Astrocyte (in vitro differentiated cells and primary cell): Measurements from ENCODE around the gene PRM2. TPM values are rescaled to one million over a fixed set of nuclear protein-coding genes. Genes with fewer than 3 reads are reported as not detected.

ENCODE experiments used
- DNase-seq: peaks from one replicate; pipeline ENCODE4 v3.0.0-alpha.2; 2010; ENCODE audit warnings: low read depth
- FAIRE-seq: peaks from 2 replicates; lab custom pipeline; 2011; peaks lifted over from hg19 to GRCh38; lab: Jason Lieb, UNC
- H2AFZ ChIP-seq: 2 replicates; pipeline ENCODE4 v1.6.0; 2012; ENCODE audit warnings: low read depth, low read length, inconsistent platforms
- H3K27ac ChIP-seq: 2 replicates; pipeline ENCODE4 v1.5.1; 2011; ENCODE audit warnings: low read depth, low read length, inconsistent platforms
- H3K27me3 ChIP-seq: 2 replicates; pipeline ENCODE4 v1.6.0; 2011; ENCODE audit warnings: low read length, inconsistent platforms; ENCODE audit not compliant: insufficient read depth
- H3K36me3 ChIP-seq: 2 replicates; pipeline ENCODE4 v1.5.1; 2011; ENCODE audit warnings: low read length, inconsistent platforms; ENCODE audit not compliant: insufficient read depth
- H3K4me1 ChIP-seq: 2 replicates; pipeline ENCODE4 v1.5.1; 2011; ENCODE audit warnings: low read length, inconsistent platforms; ENCODE audit not compliant: insufficient read depth
- H3K4me2 ChIP-seq: 2 replicates; pipeline ENCODE4 v1.6.0; 2012; ENCODE audit warnings: low read length, inconsistent platforms
- H3K4me3 ChIP-seq: 2 replicates; pipeline ENCODE4 v1.5.1; 2011; ENCODE audit warnings: low read depth, mild to moderate bottlenecking, low read length, inconsistent platforms; ENCODE audit not compliant: insufficient read depth
- H3K79me2 ChIP-seq: 2 replicates; pipeline ENCODE4 v1.6.0; 2012; ENCODE audit warnings: mild to moderate bottlenecking, low read length, inconsistent platforms; ENCODE audit not compliant: insufficient read depth
- H3K9ac ChIP-seq: 2 replicates; pipeline ENCODE4 v1.6.0; 2012; ENCODE audit warnings: mild to moderate bottlenecking, low read length, inconsistent platforms
- H3K9me3 ChIP-seq: 2 replicates; pipeline ENCODE4 v1.5.1; 2012; ENCODE audit warnings: low read depth, mild to moderate bottlenecking, low read length, inconsistent platforms; ENCODE audit not compliant: insufficient read depth
- H4K20me1 ChIP-seq: 2 replicates; pipeline ENCODE4 v1.6.0; 2012; ENCODE audit warnings: low read length, inconsistent platforms; ENCODE audit not compliant: insufficient read depth
- H3K27ac Mint-ChIP-seq: one replicate; pipeline ENCODE4 v1.8.0; 2021; ENCODE audit warnings: mild to moderate bottlenecking, mixed read lengths; ENCODE audit not compliant: unreplicated experiment
- H3K27me3 Mint-ChIP-seq: one replicate; pipeline ENCODE4 v1.8.0; 2021; ENCODE audit warnings: low read depth, mixed read lengths; ENCODE audit not compliant: unreplicated experiment
- H3K36me3 Mint-ChIP-seq: one replicate; pipeline ENCODE4 v1.8.0; 2021; ENCODE audit warnings: low read depth, mixed read lengths; ENCODE audit not compliant: unreplicated experiment
- H3K4me1 Mint-ChIP-seq: one replicate; pipeline ENCODE4 v1.8.0; 2021; ENCODE audit warnings: low read depth, mixed read lengths; ENCODE audit not compliant: unreplicated experiment
- H3K4me3 Mint-ChIP-seq: one replicate; pipeline ENCODE4 v1.8.0; 2021; ENCODE audit warnings: mild to moderate bottlenecking, moderate library complexity, mixed read lengths; ENCODE audit not compliant: unreplicated experiment
- H3K9me3 Mint-ChIP-seq: one replicate; pipeline ENCODE4 v1.8.0; 2021; ENCODE audit warnings: mild to moderate bottlenecking, mixed read lengths; ENCODE audit not compliant: unreplicated experiment
- CTCF ChIP-seq: IDR thresholded peaks from 2 replicates; pipeline ENCODE4 v1.5.1; 2011; ENCODE audit warnings: low read depth, mild to moderate bottlenecking, inconsistent platforms, low read length, moderate library complexity; ENCODE audit not compliant: insufficient read depth
- EZH2 ChIP-seq: IDR thresholded peaks from 2 replicates; pipeline ENCODE4 v1.6.1; 2012; ENCODE audit warnings: mild to moderate bottlenecking, low read length, inconsistent platforms; ENCODE audit not compliant: insufficient read depth
- total RNA-seq: library from RNA; stranded (reverse); gene quantifications from 2 replicates; pipeline ENCODE4 v1.2.1, GENCODE V29; 2021

The PRM2 gene
- total RNA-seq, 1 donor from 2014 or later, result not detected

- no peaks in the 10 kb centered on the region for H3K27me3 ChIP-seq
These were observed 15.9 kb upstream of the PRM2 start for GRCh38 chr16:11292076-11292748.

DNA sequence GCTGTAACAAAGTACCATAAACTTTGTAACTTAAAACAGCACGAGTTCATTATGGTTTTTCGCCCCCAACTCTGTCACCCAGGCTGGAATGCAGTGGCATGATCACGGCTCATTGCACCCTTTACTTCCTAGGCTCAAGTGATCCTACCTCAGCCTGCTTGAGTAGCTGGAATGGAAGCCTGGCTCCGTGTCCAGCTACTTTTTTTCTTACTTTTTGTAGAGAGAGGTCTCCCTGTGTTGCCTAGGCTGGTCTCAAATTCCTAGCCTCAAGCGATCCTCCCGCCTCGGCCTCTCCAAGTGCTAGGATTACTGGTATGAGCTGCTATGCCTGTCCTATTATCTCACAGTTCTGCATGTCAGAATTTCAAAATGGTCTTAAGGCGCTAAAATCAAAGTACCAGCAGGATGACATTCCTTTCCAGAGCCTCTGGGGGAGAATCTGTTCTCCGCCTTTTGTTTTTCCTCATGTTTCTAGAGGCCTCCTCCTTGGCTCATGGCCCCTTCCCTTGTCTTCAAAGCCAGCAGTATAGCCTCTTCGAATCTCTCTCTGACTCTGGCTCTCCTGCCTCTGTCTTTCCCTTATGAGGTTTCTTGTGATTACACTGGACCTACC is 14.9 kb upstream of the PRM2 start:
- Mint-ChIP-seq H3K36me3 (no peaks in the 10 kb centered on the region), H3K27ac (no peak overlapping the region), H3K4me1 (no peaks in the 10 kb centered on the region), H3K4me3 (no peak overlapping the region), H3K27me3 (peaks cover 27% of the 10 kb centered on the region), H3K9me3 (no peaks in the 10 kb centered on the region)
- Histone ChIP-seq H3K9ac (no peak overlapping the region), H3K9me3 (no peaks in the 10 kb centered on the region), H3K27ac (no peak overlapping the region), H2AFZ (no peak overlapping the region), H4K20me1 (no peaks in the 10 kb centered on the region), H3K79me2 (no peaks in the 10 kb centered on the region), H3K4me2 (no peak overlapping the region), H3K4me3 (no peak overlapping the region), H3K4me1 (no peaks in the 10 kb centered on the region), H3K36me3 (no peaks in the 10 kb centered on the region), H3K27me3 (no peaks in the 10 kb centered on the region)
- TF ChIP-seq EZH2 (no peak), CTCF (no peak)
- DNase-seq (no peak), FAIRE-seq (no peak)

More at GRCh38 chr16:11292076-11292748, 15.9 kb upstream of the PRM2 start:
- Histone ChIP-seq H3K4me2 (no peak overlapping the region), H3K9me3 (no peaks in the 10 kb centered on the region), H3K4me1 (peaks cover 8% of the 10 kb centered on the region), H3K9ac (no peak overlapping the region), H2AFZ (no peak overlapping the region), H4K20me1 (no peaks in the 10 kb centered on the region), H3K79me2 (no peaks in the 10 kb centered on the region), H3K4me3 (no peak overlapping the region), H3K36me3 (no peaks in the 10 kb centered on the region), H3K27ac (no peak overlapping the region)
- TF ChIP-seq CTCF (no peak), EZH2 (no peak)
- DNase-seq (no peak), FAIRE-seq (no peak)
- Mint-ChIP-seq H3K27ac (no peak overlapping the region), H3K4me1 (peaks cover 10% of the 10 kb centered on the region), H3K9me3 (no peaks in the 10 kb centered on the region), H3K27me3 (peaks cover 27% of the 10 kb centered on the region), H3K36me3 (no peaks in the 10 kb centered on the region), H3K4me3 (no peak overlapping the region)
